ENCODE results near the gene NXNL1. TPM values are rescaled to one million over a fixed set of nuclear protein-coding genes. Genes with fewer than 3 reads are reported as not detected.
"Not testable (repeated sequence)": the region's sequence is repeated elsewhere in the genome, so short reads cannot be mapped to it uniquely, and the experiment has no call there.

Gene NXNL1
- total and polyA plus RNA-seq, 11 donors: 0.32 to 1.1 (median 0.60) TPM; not detected in 6

GRCh38 chr19:17499648-17500446 lies 39.1 kb upstream of the NXNL1 start:
- intact Hi-C loops (cut with DNase I): no loop called here
- H3K4me1 ChIP-seq: peaks cover 0 to 34% (median 15%) of the 10 kb centered on the region in 12 donors
- H3K27ac ChIP-seq: peak overlapping the region in 9 of 12 donors; percentile 19 to 73 (median 43)
- WGBS, 4 donors: 31 to 45% (median 44%) methylated on average over 17 to 21 of the region's 21 CpGs
- ATAC-seq (peak in 3 of 4 donors; percentile 11 to 38 (median 20)), DNase-seq (peak in 1 of 5 donors; percentile 48)
- peaks cover 0 to 65% (median 41%) of the 10 kb centered on the region in 9 donors for H3K36me3 ChIP-seq
- TF ChIP-seq POLR2A (IDR thresholded peaks at IDR 0.05): no peak
- TF ChIP-seq CTCF (IDR thresholded peaks at IDR 0.05): no peak
- no peaks in the 10 kb centered on the region for H3K9me3 ChIP-seq
- H3K27me3 ChIP-seq: no peaks in the 10 kb centered on the region
- H3K4me3 ChIP-seq: no peak overlapping the region

GRCh38 chr19:17499025-17499424 lies 38.3 kb upstream of the NXNL1 start:
- H3K27me3 ChIP-seq; H3K9me3 ChIP-seq; DNase-seq; ATAC-seq; H3K4me3 ChIP-seq; intact Hi-C loops (cut with DNase I): not testable (repeated sequence)
- Histone ChIP-seq H3K4me1 (peaks cover 0 to 34% (median 15%) of the 10 kb centered on the region in 12 donors), H3K27ac (peak overlapping the region in 6 of 12 donors; percentile 32 to 73 (median 46)), H3K36me3 (peaks cover 0 to 57% (median 33%) of the 10 kb centered on the region in 9 donors)
- WGBS, 4 donors: 57 to 79% (median 64%) methylated on average over 12 of the region's 12 CpGs
- peak in 4 of 12 donors; percentile 20 to 24 (median 23) for TF ChIP-seq CTCF (IDR thresholded peaks at IDR 0.05)

GRCh38 chr19:17497149-17497798 lies 36.5 kb upstream of the NXNL1 start:
- H3K4me3 ChIP-seq: no peak overlapping the region
- DNase-seq (no peak), ATAC-seq (no peak)
- 76 to 86% (median 78%) methylated on average over 29 to 41 of the region's 41 CpGs for WGBS, 4 donors
- H3K27ac ChIP-seq: no peak overlapping the region
- H3K27me3 ChIP-seq: no peaks in the 10 kb centered on the region
- H3K4me1 ChIP-seq: peaks cover 0 to 34% (median 15%) of the 10 kb centered on the region in 12 donors
- intact Hi-C loops (cut with DNase I): no loop called here
- TF ChIP-seq POLR2A (IDR thresholded peaks at IDR 0.05): no peak
- TF ChIP-seq CTCF (IDR thresholded peaks at IDR 0.05): no peak
- peaks cover 0 to 50% (median 28%) of the 10 kb centered on the region in 9 donors for H3K36me3 ChIP-seq
- no peaks in the 10 kb centered on the region for H3K9me3 ChIP-seq

Data from heart left ventricle (tissue), 16 donors.